Karpas-422 (cell line): ENCODE data around the gene PTPRK. TPM values are rescaled to one million over a fixed set of nuclear protein-coding genes. Genes with fewer than 3 reads are reported as not detected.

ENCODE experiments used
- DNase-seq: peaks from one replicate; pipeline ENCODE4 v3.0.0-alpha.2; 2015
- H2AFZ ChIP-seq: fragments of 200-600 bp; sonication (generic); 2 replicates; pipeline ENCODE4 v1.6.1; 2014; ENCODE audit warnings: antibody characterized with exemption, low read length, mixed read lengths
- H3K27ac ChIP-seq: fragments of 200-600 bp; sonication (generic); 2 replicates; pipeline ENCODE4 v1.5.1; 2014; ENCODE audit warnings: mild to moderate bottlenecking, low read length, moderate library complexity
- H3K27me3 ChIP-seq: fragments of 200-600 bp; sonication (generic); 2 replicates; pipeline ENCODE4 v1.6.1; 2014; ENCODE audit warnings: low read length, mixed read lengths
- H3K36me3 ChIP-seq: fragments of 200-600 bp; sonication (generic); 2 replicates; pipeline ENCODE4 v1.6.1; 2014; ENCODE audit warnings: low read length, mixed read lengths; ENCODE audit not compliant: insufficient read depth
- H3K4me1 ChIP-seq: fragments of 200-600 bp; sonication (generic); 2 replicates; pipeline ENCODE4 v1.6.1; 2014; ENCODE audit warnings: mild to moderate bottlenecking, low read length, mixed read lengths
- H3K4me2 ChIP-seq: fragments of 200-600 bp; sonication (generic); 2 replicates; pipeline ENCODE4 v1.6.1; 2014; ENCODE audit warnings: low read length, low read depth, mild to moderate bottlenecking; ENCODE audit not compliant: poor library complexity, severe bottlenecking
- H3K4me3 ChIP-seq: fragments of 200-600 bp; sonication (generic); 2 replicates; pipeline ENCODE4 v1.5.1; 2014; ENCODE audit warnings: mild to moderate bottlenecking, antibody characterized with exemption, low read length, mixed read lengths
- H3K79me2 ChIP-seq: fragments of 200-600 bp; sonication (generic); 2 replicates; pipeline ENCODE4 v1.6.1; 2014; ENCODE audit warnings: mild to moderate bottlenecking, low read length, mixed read lengths
- H3K9ac ChIP-seq: fragments of 200-600 bp; sonication (generic); 2 replicates; pipeline ENCODE4 v1.6.0; 2014; ENCODE audit warnings: low read length
- H3K9me2 ChIP-seq: fragments of 200-600 bp; sonication (generic), shearing (Covaris generic); replicated peaks from 2 replicates; pipeline ENCODE4 v1.6.0; 2014; ENCODE audit warnings: mild to moderate bottlenecking, low read length, moderate library complexity; ENCODE audit not compliant: insufficient read depth
- H3K9me3 ChIP-seq: fragments of 300-700, 200-600 bp; sonication (generic); 2 replicates; pipeline ENCODE4 v1.6.1; 2014; ENCODE audit warnings: low read length, mixed read lengths
- H4K20me1 ChIP-seq: fragments of 200-600 bp; sonication (generic); 2 replicates; pipeline ENCODE4 v1.6.1; 2014; ENCODE audit warnings: mild to moderate bottlenecking, antibody characterized with exemption, low read length, low read depth; ENCODE audit not compliant: insufficient read depth
- total RNA-seq: library from RNA; depleted of rRNA; stranded (reverse); fragments of >200 nt; shearing (Covaris generic); gene quantifications from 2 replicates; pipeline ENCODE4 v1.2.3, GENCODE V29; 2014; ENCODE audit warnings: low replicate concordance

PTPRK gene
- total RNA-seq, 1 experiment from 2014 or later, result 0.04 TPM

GRCh38 chr6:128129679-128130078, 390.7 kb downstream of the PTPRK start:
- no peak overlapping the region for H2AFZ ChIP-seq
- H3K4me3 ChIP-seq, result no peak overlapping the region
- no peaks in the 10 kb centered on the region for H4K20me1 ChIP-seq
- peaks cover 16% of the 10 kb centered on the region for H3K9me3 ChIP-seq
- no peaks in the 10 kb centered on the region for H3K79me2 ChIP-seq
- H3K36me3 ChIP-seq, result no peaks in the 10 kb centered on the region
- no peaks in the 10 kb centered on the region for H3K27me3 ChIP-seq
- no peak for DNase-seq
- H3K4me2 ChIP-seq, result no peak overlapping the region
- H3K27ac ChIP-seq, result no peak overlapping the region
- no peaks in the 10 kb centered on the region for H3K4me1 ChIP-seq
- H3K9me2 ChIP-seq, result no peaks in the 10 kb centered on the region
- H3K9ac ChIP-seq, result no peak overlapping the region

GRCh38 chr6:128127650-128128049, 392.7 kb downstream of the PTPRK start:
- Histone ChIP-seq H3K27me3 (no peaks in the 10 kb centered on the region), H3K79me2 (no peaks in the 10 kb centered on the region), H3K4me1 (no peaks in the 10 kb centered on the region), H3K9me3 (peaks cover 11% of the 10 kb centered on the region), H4K20me1 (no peaks in the 10 kb centered on the region), H3K9me2 (no peaks in the 10 kb centered on the region), H3K36me3 (no peaks in the 10 kb centered on the region), H3K4me3 (no peak overlapping the region), H3K4me2 (no peak overlapping the region), H3K9ac (no peak overlapping the region), H2AFZ (no peak overlapping the region), H3K27ac (no peak overlapping the region)
- DNase-seq, result no peak

GRCh38 chr6:128124713-128125112, 395.7 kb downstream of the PTPRK start:
- H3K79me2 ChIP-seq, result no peaks in the 10 kb centered on the region

GRCh38 chr6:128121610-128122009, 398.8 kb downstream of the PTPRK start:
- Histone ChIP-seq H3K79me2 (no peaks in the 10 kb centered on the region), H3K9me3 (peaks cover 3% of the 10 kb centered on the region; the same call in 1 of the 2 replicates), H3K27me3 (no peaks in the 10 kb centered on the region), H3K36me3 (no peaks in the 10 kb centered on the region), H3K4me1 (no peaks in the 10 kb centered on the region), H3K9ac (no peak overlapping the region), H3K4me2 (no peak overlapping the region), H3K27ac (no peak overlapping the region), H3K9me2 (no peaks in the 10 kb centered on the region), H4K20me1 (no peaks in the 10 kb centered on the region), H3K4me3 (no peak overlapping the region), H2AFZ (no peak overlapping the region)
- no peak for DNase-seq

More at GRCh38 chr6:128124713-128125112, 395.7 kb downstream of the PTPRK start:
- H3K4me2 ChIP-seq, result no peak overlapping the region
- H3K9ac ChIP-seq, result no peak overlapping the region
- no peaks in the 10 kb centered on the region for H3K4me1 ChIP-seq
- H3K9me3 ChIP-seq, result peaks cover 5% of the 10 kb centered on the region
- no peaks in the 10 kb centered on the region for H3K27me3 ChIP-seq
- H4K20me1 ChIP-seq, result no peaks in the 10 kb centered on the region
- H2AFZ ChIP-seq, result no peak overlapping the region
- DNase-seq, result no peak
- no peaks in the 10 kb centered on the region for H3K9me2 ChIP-seq
- H3K27ac ChIP-seq, result no peak overlapping the region
- H3K36me3 ChIP-seq, result no peaks in the 10 kb centered on the region
- H3K4me3 ChIP-seq, result no peak overlapping the region

- H2AFZ ChIP-seq, result no peak overlapping the region
- H3K36me3 ChIP-seq, result no peaks in the 10 kb centered on the region
- H3K9me3 ChIP-seq, result peaks cover 6% of the 10 kb centered on the region; the same call in 1 of the 2 replicates
- H3K27me3 ChIP-seq, result no peaks in the 10 kb centered on the region
- H3K9me2 ChIP-seq, result no peaks in the 10 kb centered on the region
- no peaks in the 10 kb centered on the region for H3K4me1 ChIP-seq
- DNase-seq, result no peak
- H3K4me2 ChIP-seq, result no peak overlapping the region
- no peaks in the 10 kb centered on the region for H3K79me2 ChIP-seq
- H3K27ac ChIP-seq, result no peak overlapping the region
- H4K20me1 ChIP-seq, result no peaks in the 10 kb centered on the region
- H3K4me3 ChIP-seq, result no peak overlapping the region
- no peak overlapping the region for H3K9ac ChIP-seq
Measured at GRCh38 chr6:128121190-128121589, 399.2 kb downstream of the PTPRK start.

GRCh38 chr6:128118401-128118800, 402.0 kb downstream of the PTPRK start:
- Histone ChIP-seq H3K9me3 (peaks cover 11% of the 10 kb centered on the region; the same call in 1 of the 2 replicates), H3K4me3 (no peak overlapping the region), H3K4me1 (no peaks in the 10 kb centered on the region), H3K9me2 (no peaks in the 10 kb centered on the region), H3K79me2 (no peaks in the 10 kb centered on the region), H2AFZ (no peak overlapping the region), H3K36me3 (no peaks in the 10 kb centered on the region), H3K27me3 (no peaks in the 10 kb centered on the region), H4K20me1 (no peaks in the 10 kb centered on the region), H3K9ac (no peak overlapping the region), H3K27ac (no peak overlapping the region), H3K4me2 (no peak overlapping the region)
- no peak for DNase-seq

- Histone ChIP-seq H3K4me2 (no peak overlapping the region), H3K36me3 (no peaks in the 10 kb centered on the region), H3K9me2 (no peaks in the 10 kb centered on the region), H2AFZ (no peak overlapping the region), H3K79me2 (no peaks in the 10 kb centered on the region), H3K27me3 (no peaks in the 10 kb centered on the region), H3K9ac (no peak overlapping the region), H3K4me1 (no peaks in the 10 kb centered on the region), H3K9me3 (peaks cover 12% of the 10 kb centered on the region; the same call in 1 of the 2 replicates), H3K4me3 (no peak overlapping the region), H4K20me1 (no peaks in the 10 kb centered on the region), H3K27ac (no peak overlapping the region)
- no peak for DNase-seq
Measured at GRCh38 chr6:128117916-128118315, 402.5 kb downstream of the PTPRK start.

GRCh38 chr6:128114164-128114563, 406.2 kb downstream of the PTPRK start:
- no peak overlapping the region for H3K9ac ChIP-seq
- peaks cover 25% of the 10 kb centered on the region for H3K9me3 ChIP-seq
- H4K20me1 ChIP-seq, result no peaks in the 10 kb centered on the region
- H3K27ac ChIP-seq, result no peak overlapping the region
- no peaks in the 10 kb centered on the region for H3K9me2 ChIP-seq
- no peak overlapping the region for H2AFZ ChIP-seq
- no peaks in the 10 kb centered on the region for H3K27me3 ChIP-seq
- H3K79me2 ChIP-seq, result no peaks in the 10 kb centered on the region
- no peak for DNase-seq
- H3K36me3 ChIP-seq, result no peaks in the 10 kb centered on the region
- no peaks in the 10 kb centered on the region for H3K4me1 ChIP-seq
- no peak overlapping the region for H3K4me2 ChIP-seq
- no peak overlapping the region for H3K4me3 ChIP-seq

GRCh38 chr6:128112494-128112893, 407.9 kb downstream of the PTPRK start:
- no peaks in the 10 kb centered on the region for H3K9me2 ChIP-seq
- H3K4me3 ChIP-seq, result no peak overlapping the region
- H4K20me1 ChIP-seq, result no peaks in the 10 kb centered on the region
- H3K27ac ChIP-seq, result no peak overlapping the region
- H3K79me2 ChIP-seq, result no peaks in the 10 kb centered on the region
- no peaks in the 10 kb centered on the region for H3K4me1 ChIP-seq
- DNase-seq, result no peak
- H2AFZ ChIP-seq, result no peak overlapping the region
- peaks cover 30% of the 10 kb centered on the region for H3K9me3 ChIP-seq
- no peaks in the 10 kb centered on the region for H3K27me3 ChIP-seq
- no peaks in the 10 kb centered on the region for H3K36me3 ChIP-seq
- H3K9ac ChIP-seq, result no peak overlapping the region
- H3K4me2 ChIP-seq, result no peak overlapping the region
